IMR-90 (cell line): ENCODE results near the gene LARP4B. TPM values are rescaled to one million over a fixed set of nuclear protein-coding genes. Genes with fewer than 3 reads are reported as not detected.

Source experiments
- ATAC-seq: fragments of 200-7000 bp; cut with Tn5 transposase; 2 replicates; pipeline ENCODE4 v1.9.1; 2020; ENCODE audit warnings: low read depth, mild to moderate bottlenecking, moderate library complexity
- BruUV-seq: library from RNA; stranded (reverse); fragments of 400-500 nt; replicated peaks from 2 replicates; lab custom pipeline; 2021; lab: Mats Ljungman, UMichigan
- CTCF ChIA-PET: fragments of 300-600 bp; formaldehyde crosslinking; extraction: SDS; loops from one replicate; lab custom pipeline; 2021; ENCODE audit warnings: antibody characterized with exemption; lab: Yijun Ruan, JAX
- POLR2A ChIA-PET: fragments of 300-600 bp; sonication (Branson Sonifier 250); formaldehyde crosslinking; loops from one replicate; lab custom pipeline; 2022; ENCODE audit warnings: antibody characterized with exemption; ENCODE audit not compliant: unreplicated experiment; lab: Charles Lee
- DNase-seq: peaks from one replicate; pipeline ENCODE4 v3.0.0; 2013
- H2AFZ ChIP-seq: replicated peaks from 2 replicates; pipeline ENCODE3; 2013; ENCODE audit warnings: low read length, mild to moderate bottlenecking; ENCODE audit not compliant: poor library complexity
- H2AK5ac ChIP-seq: 2 replicates; pipeline ENCODE4 v1.6.1; 2013; ENCODE audit warnings: low read depth, low read length, inconsistent platforms
- H2AK9ac ChIP-seq: replicated peaks from 2 replicates; pipeline ENCODE3; 2013; ENCODE audit warnings: mild to moderate bottlenecking, low read depth, low read length, moderate library complexity; ENCODE audit not compliant: poor library complexity
- H2BK120ac ChIP-seq: 2 replicates; pipeline ENCODE4 v1.6.1; 2013; ENCODE audit warnings: low read depth, low read length, inconsistent platforms
- H2BK15ac ChIP-seq: 3 replicates; pipeline ENCODE4 v1.6.1; 2013; ENCODE audit warnings: low read depth, low read length, inconsistent platforms
- H2BK20ac ChIP-seq: 2 replicates; pipeline ENCODE4 v1.6.1; 2013; ENCODE audit warnings: low read depth, mild to moderate bottlenecking, inconsistent platforms, low read length, moderate library complexity
- H2BK5ac ChIP-seq: 2 replicates; pipeline ENCODE4 v1.6.1; 2013; ENCODE audit warnings: mild to moderate bottlenecking, low read depth, low read length, inconsistent platforms; ENCODE audit not compliant: poor library complexity, severe bottlenecking
- H3K14ac ChIP-seq: replicated peaks from 2 replicates; pipeline ENCODE4 v1.6.1; 2013; ENCODE audit warnings: low read depth, low read length, inconsistent platforms
- H3K18ac ChIP-seq: 2 replicates; pipeline ENCODE4 v1.6.1; 2013; ENCODE audit warnings: low read depth, low read length, control low read depth
- H3K23ac ChIP-seq: 2 replicates; pipeline ENCODE4 v1.6.1; 2013; ENCODE audit warnings: low read depth, low read length, inconsistent platforms
- H3K27ac ChIP-seq: 2 replicates; pipeline ENCODE4 v1.5.1; 2013; ENCODE audit warnings: mild to moderate bottlenecking, control low read depth, low read length; ENCODE audit not compliant: insufficient read depth
- H3K27me3 ChIP-seq: 2 replicates; pipeline ENCODE4 v1.6.1; 2013; ENCODE audit warnings: low read length; ENCODE audit not compliant: control insufficient read depth, insufficient read depth
- H3K36me3 ChIP-seq: 2 replicates; pipeline ENCODE4 v1.6.1; 2013; ENCODE audit warnings: low read length, mixed read lengths; ENCODE audit not compliant: control insufficient read depth, insufficient read depth
- H3K4ac ChIP-seq: 2 replicates; pipeline ENCODE4 v1.6.1; 2013; ENCODE audit warnings: low read depth, low read length, inconsistent platforms
- H3K4me1 ChIP-seq: 2 replicates; pipeline ENCODE4 v1.6.1; 2013; ENCODE audit warnings: low read length, mixed read lengths; ENCODE audit not compliant: control insufficient read depth, insufficient read depth
- H3K4me2 ChIP-seq: 2 replicates; pipeline ENCODE4 v1.6.1; 2013; ENCODE audit warnings: low read depth, mild to moderate bottlenecking, control low read depth, low read length, moderate library complexity
- H3K4me3 ChIP-seq: 2 replicates; pipeline ENCODE4 v1.5.1; 2013; ENCODE audit warnings: low read depth, mild to moderate bottlenecking, control low read depth, low read length, moderate library complexity; ENCODE audit not compliant: insufficient read depth
- H3K56ac ChIP-seq: 2 replicates; pipeline ENCODE4 v1.6.1; 2013; ENCODE audit warnings: low read length, inconsistent platforms; ENCODE audit not compliant: insufficient read depth; ENCODE audit errors: extremely low read depth
- H3K79me1 ChIP-seq, 2 experiments: 2 replicates each; pipeline ENCODE4 v1.6.1; 2013; ENCODE audit warnings: low read length in 2 of 2, inconsistent platforms in 1 of 2, low read depth in 1 of 2
- H3K9ac ChIP-seq: 2 replicates; pipeline ENCODE4 v1.6.1; 2013; ENCODE audit warnings: low read depth, low read length, control low read depth
- H3K9me1 ChIP-seq: 2 replicates; pipeline ENCODE4 v1.6.1; 2013; ENCODE audit warnings: low read length, inconsistent platforms; ENCODE audit not compliant: insufficient read depth
- H3K9me3 ChIP-seq: 2 replicates; pipeline ENCODE4 v1.6.1; 2013; ENCODE audit warnings: low read length; ENCODE audit not compliant: control insufficient read depth, insufficient read depth
- H4K20me1 ChIP-seq: 2 replicates; pipeline ENCODE4 v1.6.1; 2013; ENCODE audit warnings: low read length, inconsistent platforms; ENCODE audit not compliant: insufficient read depth
- H4K5ac ChIP-seq: 2 replicates; pipeline ENCODE4 v1.6.1; 2013; ENCODE audit warnings: mild to moderate bottlenecking, low read depth, low read length, control low read depth
- H4K8ac ChIP-seq, 2 experiments: 2 replicates each; pipeline ENCODE4 v1.6.1; 2013; ENCODE audit warnings: low read depth in 2 of 2, low read length in 2 of 2, control low read depth in 1 of 2, inconsistent platforms in 1 of 2
- H4K91ac ChIP-seq: 2 replicates; pipeline ENCODE4 v1.6.1; 2013; ENCODE audit warnings: low read depth, low read length, inconsistent platforms; ENCODE audit not compliant: insufficient read depth
- CHD1 ChIP-seq: IDR thresholded peaks from 2 replicates; pipeline ENCODE4 v1.6.1; 2012; ENCODE audit warnings: low read depth, low read length, improper control_type of control experiment
- CTCF ChIP-seq: conservative IDR thresholded peaks from 2 replicates; pipeline ENCODE4 v1.5.1; 2012; ENCODE audit warnings: mild to moderate bottlenecking, low read depth, low read length, improper control_type of control experiment
- FOS ChIP-seq: fragments of 150-350 bp; IDR thresholded peaks from 2 replicates; pipeline ENCODE4 v1.6.1; 2016; ENCODE audit warnings: low read depth, low read length
- MAFK ChIP-seq: IDR thresholded peaks from 2 replicates; pipeline ENCODE4 v1.6.1; 2012; ENCODE audit warnings: low read depth, low read length, improper control_type of control experiment
- POLR2A ChIP-seq: IDR thresholded peaks from 2 replicates; pipeline ENCODE4 v1.6.1; 2012; ENCODE audit warnings: mild to moderate bottlenecking, low read depth, low read length
- SMC3 ChIP-seq: fragments of 150-350 bp; IDR thresholded peaks from 2 replicates; pipeline ENCODE4 v1.6.1; 2016; ENCODE audit warnings: low read depth, mild to moderate bottlenecking, antibody characterized with exemption, low read length, moderate library complexity
- WGBS, 2 experiments: methylation state at CpG; one replicate each; pipeline versions ENCODE4 v1.1.5 to v1.1.7; 2013; ENCODE audit warnings: missing lambda C conversion rate in 2 of 2; ENCODE audit not compliant: insufficient read length in 1 of 2; ENCODE audit errors: extremely low coverage in 2 of 2; 5-methylcytosine and 5-hydroxymethylcytosine counted together
- dilution Hi-C: fragments of 300-500 bp; cut with HindIII; formaldehyde crosslinking; loops from one replicate; pipeline ENCODE4 v1.14.3; 2018; ENCODE audit warnings: low sequenced_read_pairs; ENCODE audit not compliant: unreplicated experiment
- in situ Hi-C: fragments of 300-500 bp; cut with MboI; formaldehyde crosslinking; loops from 3 replicates; pipeline ENCODE4 v1.14.3; 2019; ENCODE audit warnings: low sequenced_read_pairs, inconsistent platforms, mixed read lengths
- intact Hi-C: fragments of 100-400 bp; cut with micrococcal nuclease; formaldehyde crosslinking; loops from 2 replicates; pipeline ENCODE4 v1.10.0; 2022
- polyA plus RNA-seq, 3 experiments: library from polyadenylated mRNA; depleted of rRNA; stranded (reverse); fragments of >200 nt; gene quantifications; 2 replicates each; pipeline ENCODE4 v1.2.3, GENCODE V29; 2012; ENCODE audit warnings: low replicate concordance in 1 of 3
- total RNA-seq: library from RNA; depleted of rRNA; stranded (reverse); fragments of >200 nt; gene quantifications from 2 replicates; pipeline ENCODE4 v1.2.3, GENCODE V29; 2012

Gene LARP4B
- total and polyA plus RNA-seq, 2 of the 4 experiments (the other 2 are of a cell fraction): 24.3 to 25.5 TPM

- no peak for TF ChIP-seq CTCF
These were observed 139.3 kb downstream of the LARP4B start (continued) for GRCh38 chr10:792083-792791.

- Histone ChIP-seq H3K4me2 (no peak overlapping the region), H4K91ac (no peak overlapping the region), H2BK5ac (no peak overlapping the region), H2BK120ac (no peak overlapping the region), H3K27me3 (no peaks in the 10 kb centered on the region), H3K36me3 (no peaks in the 10 kb centered on the region), H3K4me1 (peaks cover 8% of the 10 kb centered on the region), H3K23ac (no peak overlapping the region), H3K18ac (no peak overlapping the region), H4K5ac (no peak overlapping the region), H3K9me3 (no peaks in the 10 kb centered on the region), H2AK9ac (no peak overlapping the region), H3K27ac (no peak overlapping the region), H2BK15ac (no peak overlapping the region), H2AK5ac (no peak overlapping the region), H4K20me1 (0 out of 2 replicates have a peak, but pooled peaks cover 4% of the 10 kb centered on the region), H3K9ac (no peak overlapping the region), H2AFZ (no peak overlapping the region), H3K9me1 (peaks cover 6% of the 10 kb centered on the region), H3K4ac (no peak overlapping the region), H2BK20ac (no peak overlapping the region), H3K14ac (no peak overlapping the region), H4K8ac (no peak overlapping the region), H3K56ac (no peak overlapping the region), H3K4me3 (no peak overlapping the region), H3K79me1 (peaks cover 0 to 4% of the 10 kb centered on the region in 2 experiments; a peak in 2 of 4 replicates)
- WGBS, 2 experiments: 100% methylated on average over 1 of the region's 7 CpGs; no CpG with 5 or more reads in 1 of the 2 experiments
- ATAC-seq (no peak), DNase-seq (no peak)
- intact Hi-C loops: no loop called here
- in situ Hi-C loops: loop anchor here (10.0 kb wide), 1 partner anchor 287 kb away; no protein-coding TSS in a partner anchor
- ChIA-PET CTCF (no interaction called here), POLR2A (no interaction called here)
- dilution Hi-C loops: no loop called here
- BruUV-seq: no TSS peak
- TF ChIP-seq POLR2A (no peak), CHD1 (no peak), SMC3 (no peak), FOS (no peak), MAFK (no peak)
These were observed 139.9 kb downstream of the LARP4B start for GRCh38 chr10:791639-792038.
